PC-3 (cell line): Measurements from ENCODE around the gene SH3RF1. TPM values are rescaled to one million over a fixed set of nuclear protein-coding genes. Genes with fewer than 3 reads are reported as not detected.

Experiments used
- ATAC-seq: fragments of 200-7000 bp; cut with Tn5 transposase; 2 replicates; pipeline ENCODE4 v1.9.1; 2020; ENCODE audit warnings: mild to moderate bottlenecking, moderate library complexity
- BruUV-seq: library from RNA; stranded (reverse); fragments of 400-500 nt; replicated peaks from 2 replicates; lab custom pipeline; 2021; lab: Mats Ljungman, UMichigan
- CTCF ChIA-PET: fragments of 300-600 bp; sonication (Branson Sonifier 250); formaldehyde crosslinking; loops from one replicate; lab custom pipeline; 2022; ENCODE audit warnings: antibody characterized with exemption; lab: Charles Lee
- POLR2A ChIA-PET: fragments of 300-600 bp; sonication (Branson Sonifier 250); formaldehyde crosslinking; loops from one replicate; lab custom pipeline; 2022; ENCODE audit warnings: antibody characterized with exemption; ENCODE audit not compliant: unreplicated experiment; lab: Charles Lee
- DNase-seq: peaks from one replicate; pipeline ENCODE4 v3.0.0-alpha.2; 2015
- H2AFZ ChIP-seq: fragments of 300-600 bp; sonication (generic); 2 replicates; pipeline ENCODE4 v1.6.0; 2016; ENCODE audit warnings: antibody characterized with exemption, low read length
- H3F3A ChIP-seq: fragments of 300-600 bp; sonication (generic); one replicate; pipeline ENCODE4 v1.6.0; 2017; ENCODE audit warnings: antibody characterized with exemption, low read length, control low read depth, mild to moderate bottlenecking; ENCODE audit not compliant: unreplicated experiment
- H3K27ac ChIP-seq: fragments of 300-600 bp; sonication (generic); 2 replicates; pipeline ENCODE4 v1.5.1; 2016; ENCODE audit warnings: mild to moderate bottlenecking, low read length
- H3K27me3 ChIP-seq: fragments of 300-600 bp; sonication (generic); 2 replicates; pipeline ENCODE4 v1.6.1; 2016; ENCODE audit warnings: low read length, mixed read lengths
- H3K36me3 ChIP-seq: fragments of 300-600 bp; sonication (generic); 2 replicates; pipeline ENCODE4 v1.6.1; 2016; ENCODE audit warnings: low read depth, mixed run types, low read length, mixed read lengths
- H3K4me1 ChIP-seq: fragments of 300-600 bp; sonication (generic); 2 replicates; pipeline ENCODE4 v1.5.1; 2016; ENCODE audit warnings: low read length; ENCODE audit not compliant: insufficient read depth
- H3K4me2 ChIP-seq: fragments of 300-600 bp; sonication (generic); 2 replicates; pipeline ENCODE4 v1.6.0; 2016; ENCODE audit warnings: low read length
- H3K4me3 ChIP-seq: fragments of 300-600 bp; sonication (generic); 2 replicates; pipeline ENCODE4 v1.5.1; 2016; ENCODE audit warnings: mild to moderate bottlenecking, low read length, mixed read lengths
- H3K79me2 ChIP-seq: fragments of 300-600 bp; sonication (generic); 2 replicates; pipeline ENCODE4 v1.6.1; 2017; ENCODE audit warnings: low read length, mixed read lengths
- H3K9ac ChIP-seq: fragments of 300-600 bp; sonication (generic); 2 replicates; pipeline ENCODE4 v1.6.0; 2016; ENCODE audit warnings: mild to moderate bottlenecking, low read length
- H3K9me2 ChIP-seq: fragments of 300-600 bp; sonication (generic); replicated peaks from 2 replicates; pipeline ENCODE4 v1.6.1; 2016; ENCODE audit warnings: mixed run types, low read length, mixed read lengths
- H3K9me3 ChIP-seq: fragments of 300-600 bp; sonication (generic); 2 replicates; pipeline ENCODE4 v1.6.1; 2016; ENCODE audit warnings: low read length, mixed read lengths
- H4K20me1 ChIP-seq: fragments of 300-600 bp; sonication (generic); 2 replicates; pipeline ENCODE4 v1.6.1; 2016; ENCODE audit warnings: low read length, mixed read lengths
- EZH2 ChIP-seq: fragments of 300-600 bp; sonication (generic); IDR thresholded peaks from one replicate; pipeline ENCODE4 v1.6.1; 2017; ENCODE audit warnings: antibody characterized with exemption, mild to moderate bottlenecking, low read length; ENCODE audit not compliant: unreplicated experiment
- EZH2phosphoT487 ChIP-seq: fragments of 300-600 bp; sonication (generic); IDR thresholded peaks from 2 replicates; pipeline ENCODE4 v1.6.1; 2018; ENCODE audit warnings: mild to moderate bottlenecking, antibody characterized with exemption, low read length, borderline replicate concordance
- intact Hi-C: fragments of 100-400 bp; cut with micrococcal nuclease; formaldehyde crosslinking; loops from 2 replicates; pipeline ENCODE4 v1.9.0; 2023
- total RNA-seq: library from RNA; depleted of rRNA; stranded (reverse); fragments of >200 nt; gene quantifications from 2 replicates; pipeline ENCODE4 v1.2.3, GENCODE V29; 2014
- TF ChIP-seq, protein P1 (sequence below): fragments of 300-600 bp; sonication (generic); conservative IDR thresholded peaks from 2 replicates; pipeline ENCODE4 v1.5.1; 2017; ENCODE audit warnings: antibody characterized with exemption, low read depth, mild to moderate bottlenecking, low read length

SH3RF1 gene
- total RNA-seq, 1 experiment from 2014 or later: 21.0 TPM

DNA sequence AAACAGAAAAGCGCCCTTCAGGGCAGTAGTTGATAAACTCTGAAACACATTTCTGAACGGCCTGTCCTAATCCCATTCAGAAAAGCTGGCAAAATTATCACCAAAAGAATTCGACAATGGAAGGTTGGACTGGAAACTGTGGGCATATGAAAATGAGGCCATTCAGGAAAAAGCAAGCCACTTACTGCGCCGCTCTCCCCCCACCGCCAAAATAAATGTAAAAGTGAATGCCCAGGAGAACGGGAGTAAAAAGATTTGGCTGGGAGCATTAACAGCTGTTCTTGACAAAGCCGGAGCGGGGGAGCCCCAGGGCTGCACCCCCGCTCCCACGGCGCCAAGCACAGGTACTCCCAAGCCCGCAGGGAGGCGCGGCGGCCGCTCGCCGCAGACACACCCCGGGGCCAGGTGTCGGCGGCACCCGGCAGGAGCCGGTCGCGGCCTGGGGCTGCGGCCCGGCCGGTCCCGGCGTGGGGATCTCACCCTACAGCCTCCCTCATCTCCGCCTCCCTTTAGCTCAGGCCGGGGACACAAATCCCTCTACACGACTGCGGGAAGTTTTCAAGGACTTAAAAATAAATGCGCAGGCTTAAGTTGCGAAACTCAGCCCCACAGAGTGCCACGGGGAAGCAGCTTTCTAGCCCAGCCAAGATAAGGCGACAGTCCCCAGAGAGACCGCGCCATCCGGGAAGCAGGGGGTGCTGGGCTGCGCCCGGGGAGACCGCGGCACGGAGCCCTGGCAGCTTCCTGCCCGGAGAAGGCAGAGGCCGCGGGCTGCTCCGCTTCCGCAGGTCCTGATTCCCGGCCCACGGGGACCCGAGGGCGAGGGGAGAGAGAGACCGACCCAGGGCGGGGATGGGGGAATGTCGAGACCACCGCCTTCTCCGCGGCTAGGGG is 593 bp downstream of the SH3RF1 start:
- H3K79me2 ChIP-seq: peaks cover 64% of the 10 kb centered on the region
- peaks cover 34% of the 10 kb centered on the region for H3K4me1 ChIP-seq
- ATAC-seq (peak; percentile 27), DNase-seq (peak; percentile 48)
- no peaks in the 10 kb centered on the region for H3K9me2 ChIP-seq
- intact Hi-C loops: loop anchor here (1.0 to 10.0 kb wide), 8 partner anchors 19 to 258 kb away; partner anchors contain the start of gene CBR4
- peak overlapping the region; percentile 72 for H3K27ac ChIP-seq
- H3K4me3 ChIP-seq: peak overlapping the region; percentile 87
- peaks cover 3% of the 10 kb centered on the region for H3K36me3 ChIP-seq
- peak overlapping the region; percentile 95 for H3K4me2 ChIP-seq
- no peaks in the 10 kb centered on the region for H3K27me3 ChIP-seq
- ChIA-PET CTCF (interaction anchor here (0.6 kb wide), 1 partner anchor 160 kb away, joined by 3 read pairs; no protein-coding TSS in a partner anchor), POLR2A (interaction anchor here (0.5 kb wide), 1 partner anchor 86 kb away, joined by 11 read pairs; no protein-coding TSS in a partner anchor)
- no peaks in the 10 kb centered on the region for H3F3A ChIP-seq
- peaks cover 18% of the 10 kb centered on the region for H4K20me1 ChIP-seq
- no TSS peak for BruUV-seq
- peak overlapping the region; percentile 84 for H3K9ac ChIP-seq
- no peaks in the 10 kb centered on the region for H3K9me3 ChIP-seq
- H2AFZ ChIP-seq: peak overlapping the region; percentile 3; the same call in 1 of the 2 replicates
- TF ChIP-seq EZH2: no peak
- TF ChIP-seq, protein P1, sequence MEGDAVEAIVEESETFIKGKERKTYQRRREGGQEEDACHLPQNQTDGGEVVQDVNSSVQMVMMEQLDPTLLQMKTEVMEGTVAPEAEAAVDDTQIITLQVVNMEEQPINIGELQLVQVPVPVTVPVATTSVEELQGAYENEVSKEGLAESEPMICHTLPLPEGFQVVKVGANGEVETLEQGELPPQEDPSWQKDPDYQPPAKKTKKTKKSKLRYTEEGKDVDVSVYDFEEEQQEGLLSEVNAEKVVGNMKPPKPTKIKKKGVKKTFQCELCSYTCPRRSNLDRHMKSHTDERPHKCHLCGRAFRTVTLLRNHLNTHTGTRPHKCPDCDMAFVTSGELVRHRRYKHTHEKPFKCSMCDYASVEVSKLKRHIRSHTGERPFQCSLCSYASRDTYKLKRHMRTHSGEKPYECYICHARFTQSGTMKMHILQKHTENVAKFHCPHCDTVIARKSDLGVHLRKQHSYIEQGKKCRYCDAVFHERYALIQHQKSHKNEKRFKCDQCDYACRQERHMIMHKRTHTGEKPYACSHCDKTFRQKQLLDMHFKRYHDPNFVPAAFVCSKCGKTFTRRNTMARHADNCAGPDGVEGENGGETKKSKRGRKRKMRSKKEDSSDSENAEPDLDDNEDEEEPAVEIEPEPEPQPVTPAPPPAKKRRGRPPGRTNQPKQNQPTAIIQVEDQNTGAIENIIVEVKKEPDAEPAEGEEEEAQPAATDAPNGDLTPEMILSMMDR: no peak
- no peak for TF ChIP-seq EZH2phosphoT487

DNA sequence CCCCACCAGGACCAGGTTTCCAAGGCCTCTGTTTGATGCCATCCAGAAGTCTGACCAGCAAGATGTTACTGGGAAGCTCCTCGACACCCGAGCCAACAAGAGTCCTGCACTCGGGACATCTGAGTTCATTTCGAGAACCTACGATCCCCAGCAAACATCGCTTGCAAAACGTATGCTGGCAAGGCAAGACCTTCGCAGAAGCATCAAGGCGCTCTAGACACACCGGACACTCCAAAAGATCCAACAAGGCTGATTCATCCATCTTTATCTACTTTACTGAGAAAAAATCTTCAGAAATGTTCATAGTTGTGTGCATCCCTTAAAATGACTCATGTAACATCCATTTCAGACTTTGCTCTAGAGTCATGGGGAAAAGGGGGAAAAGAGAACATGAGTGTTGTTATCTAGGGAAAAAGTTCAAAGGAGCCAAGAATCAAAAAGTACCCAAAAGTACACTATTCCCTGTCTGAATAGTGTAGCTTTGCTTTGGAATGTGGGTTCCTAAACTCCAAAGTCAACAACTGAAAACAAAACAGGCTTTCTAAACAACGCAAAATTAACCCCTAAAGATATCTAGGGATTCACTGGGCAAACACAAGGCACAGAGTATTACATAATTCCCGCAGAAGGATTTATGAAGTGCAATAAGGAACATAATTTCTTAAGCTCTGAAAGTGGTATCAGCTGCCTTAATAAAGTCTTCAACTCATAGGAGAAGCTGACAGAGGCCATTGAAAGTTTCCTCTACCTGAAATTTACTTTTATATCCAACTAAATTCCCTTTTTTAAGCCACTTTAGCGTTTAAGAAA is 1.6 kb downstream of the SH3RF1 start:
- H3K9ac ChIP-seq: peak overlapping the region; percentile 84
- H3K4me3 ChIP-seq: peak overlapping the region; percentile 87
- DNase-seq (peak; percentile 74), ATAC-seq (peak; percentile 14)
- CTCF ChIA-PET: interaction anchor here (0.9 kb wide), 1 partner anchor 95 kb away, joined by 3 read pairs; no protein-coding TSS in a partner anchor
- H2AFZ ChIP-seq: no peak overlapping the region
- no peaks in the 10 kb centered on the region for H3K9me2 ChIP-seq
- H3F3A ChIP-seq: no peaks in the 10 kb centered on the region
- BruUV-seq: TSS peak; percentile 46
- POLR2A ChIA-PET: interaction anchor here (0.6 kb wide), 1 partner anchor 18 kb away, joined by 6 read pairs; no protein-coding TSS in a partner anchor
- peaks cover 11% of the 10 kb centered on the region for H3K36me3 ChIP-seq
- no peaks in the 10 kb centered on the region for H3K27me3 ChIP-seq
- H4K20me1 ChIP-seq: peaks cover 23% of the 10 kb centered on the region
- TF ChIP-seq EZH2phosphoT487 (no peak), EZH2 (no peak)
- peak overlapping the region; percentile 72 for H3K27ac ChIP-seq
- no peaks in the 10 kb centered on the region for H3K9me3 ChIP-seq
- H3K4me1 ChIP-seq: peaks cover 34% of the 10 kb centered on the region
- peak overlapping the region; percentile 95 for H3K4me2 ChIP-seq
- intact Hi-C loops: loop anchor here (1.0 to 5.0 kb wide), 4 partner anchors 18 to 257 kb away; partner anchors contain the start of gene CBR4
- peaks cover 74% of the 10 kb centered on the region for H3K79me2 ChIP-seq

- Histone ChIP-seq H3K27ac (no peak overlapping the region; the same call in 1 of the 2 replicates), H3K4me2 (peak overlapping the region; percentile 95), H3F3A (no peaks in the 10 kb centered on the region), H3K4me1 (peaks cover 23% of the 10 kb centered on the region), H3K4me3 (peak overlapping the region; percentile 87), H2AFZ (no peak overlapping the region), H3K36me3 (peaks cover 25% of the 10 kb centered on the region), H3K27me3 (no peaks in the 10 kb centered on the region), H3K9me2 (no peaks in the 10 kb centered on the region), H3K9ac (no peak overlapping the region), H3K79me2 (peaks cover 95% of the 10 kb centered on the region), H3K9me3 (no peaks in the 10 kb centered on the region), H4K20me1 (peaks cover 23% of the 10 kb centered on the region)
- no peak for TF ChIP-seq EZH2
- TF ChIP-seq, protein P1: no peak
- TF ChIP-seq EZH2phosphoT487: no peak
- intact Hi-C loops: loop anchor here (5.0 kb wide), 3 partner anchors 115 to 255 kb away; partner anchors contain the start of gene CBR4
- DNase-seq (peak; percentile 41), ATAC-seq (no peak)
- POLR2A ChIA-PET: no interaction called here
- CTCF ChIA-PET: no interaction called here
- BruUV-seq: no TSS peak
Measured at GRCh38 chr4:169267070-169267469, 3.7 kb downstream of the SH3RF1 start.
